GM19193 (cell line): ENCODE data around the gene PKHD1.

Experiments
- POLR2A ChIP-seq: IDR thresholded peaks from 4 replicates; pipeline ENCODE4 v1.6.1; 2011; ENCODE audit not compliant: insufficient read depth, insufficient read length; ENCODE audit errors: extremely low read depth

Gene PKHD1

DNA sequence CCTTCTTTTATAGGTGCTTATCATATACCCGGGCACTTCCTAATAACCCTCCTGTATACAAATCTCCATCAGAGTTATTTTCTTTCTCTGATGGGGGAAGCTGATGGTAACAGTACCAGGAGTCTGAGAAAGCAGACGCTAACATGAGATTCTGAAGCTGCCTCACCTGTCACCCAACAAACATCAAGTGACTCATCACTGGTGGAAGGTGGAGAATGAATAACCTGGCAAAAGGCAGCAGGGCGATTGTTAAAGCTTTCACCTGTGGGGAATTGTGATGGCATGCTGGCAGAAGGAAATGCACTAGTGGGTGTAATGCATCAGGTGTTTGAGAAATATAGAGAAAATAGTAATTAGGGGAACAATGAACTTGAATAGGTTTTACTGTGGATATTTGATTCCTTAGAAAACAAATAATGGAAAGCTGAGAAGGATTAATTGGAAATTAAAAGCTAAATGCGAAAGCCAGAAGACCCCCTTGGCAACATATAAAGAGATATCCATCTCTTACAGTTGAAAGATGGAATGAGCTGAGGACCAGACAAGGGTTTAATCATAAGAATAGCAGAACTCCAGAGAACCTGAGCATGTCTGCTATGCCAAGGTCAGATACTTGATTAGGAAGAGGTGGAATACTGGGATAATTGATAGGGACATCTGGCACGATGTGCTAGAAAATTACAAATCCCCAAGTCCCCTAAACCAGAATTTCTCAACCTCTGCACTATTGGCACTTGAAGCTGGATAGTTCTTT is 517.1 kb downstream of the PKHD1 start:
- TF ChIP-seq POLR2A: no peak

DNA sequence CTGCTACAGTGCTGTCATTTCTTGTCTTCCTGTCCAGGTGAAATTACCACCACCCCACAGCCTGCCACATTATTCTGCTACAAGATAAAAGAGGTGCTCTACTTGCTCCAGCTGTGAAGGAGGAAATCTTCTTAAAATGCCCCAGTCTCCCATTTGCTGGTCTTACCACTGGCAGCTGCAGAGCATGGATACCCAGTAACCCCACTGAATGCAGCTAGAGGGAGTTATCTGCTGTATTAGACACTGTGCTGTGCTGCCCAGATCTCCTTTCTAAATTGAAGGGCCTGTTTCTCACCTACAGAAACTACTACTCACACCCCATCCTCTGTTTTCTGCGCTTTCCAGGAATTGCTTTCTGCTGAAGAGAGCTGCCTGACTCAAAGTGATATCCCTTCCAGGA is 517.8 kb downstream of the PKHD1 start:
- no peak for TF ChIP-seq POLR2A

DNA sequence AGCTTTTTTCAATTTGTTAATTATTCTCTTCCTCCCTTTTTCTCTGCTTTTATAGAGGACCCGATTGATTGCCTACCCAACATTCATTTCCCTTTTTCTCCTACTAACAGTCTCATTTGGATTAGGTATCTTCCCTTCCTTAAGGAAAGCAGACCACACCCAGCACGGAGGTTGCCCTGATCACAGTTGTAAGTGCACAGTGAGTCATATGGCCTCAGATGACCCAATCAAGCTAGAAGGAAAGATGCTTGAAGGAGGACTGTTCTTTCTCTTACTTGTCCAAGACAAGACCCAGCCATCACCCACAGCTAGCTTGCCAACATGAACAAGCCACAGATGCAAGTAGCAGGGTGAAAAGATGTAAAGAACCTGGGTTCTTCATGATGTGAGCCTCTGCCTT is 518.6 kb downstream of the PKHD1 start:
- TF ChIP-seq POLR2A: no peak

DNA sequence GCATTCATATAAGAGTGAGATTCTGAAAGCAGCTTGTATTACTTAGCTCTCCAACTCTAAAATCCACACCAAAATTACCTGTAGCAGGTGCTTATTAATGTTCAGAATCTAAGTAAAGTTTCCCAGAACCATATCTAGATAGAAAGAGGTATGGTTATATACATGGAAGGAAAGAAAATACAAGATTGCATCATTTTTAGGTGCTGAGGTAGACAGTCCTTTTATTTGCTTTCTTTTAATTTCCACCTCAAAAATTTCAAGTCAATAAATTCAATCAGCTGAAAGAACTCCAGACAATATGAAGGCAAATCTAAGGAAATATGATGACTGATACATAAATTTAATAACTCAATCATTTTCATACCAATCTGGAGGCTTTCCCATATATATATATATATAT is 521.9 kb downstream of the PKHD1 start:
- no peak for TF ChIP-seq POLR2A
